Activated naive CD4-positive, alpha-beta T cell treated with Interleukin-2 at 50 U/mL for 16 hours (primary cell): ENCODE measurements around the gene ORC2.
"Not testable (repeated sequence)": the region's sequence is repeated elsewhere in the genome, so short reads cannot be mapped to it uniquely, and the experiment has no call there.

Source experiments
- DNase-seq: peaks from one replicate; pipeline ENCODE4 v3.0.0-alpha.2; 2020

Gene ORC2

GRCh38 chr2:200930947-200931626, 32.4 kb downstream of the ORC2 start:
- no peak for DNase-seq

GRCh38 chr2:200929334-200930249, 33.9 kb downstream of the ORC2 start:
- no peak for DNase-seq

GRCh38 chr2:200922439-200922838, 41.0 kb downstream of the ORC2 start:
- DNase-seq, result no peak

- DNase-seq, result no peak
Measured at GRCh38 chr2:200913654-200914053, 49.8 kb downstream of the ORC2 start.

- DNase-seq, result no peak
Measured at GRCh38 chr2:200909958-200910357, 53.5 kb downstream of the ORC2 start.

GRCh38 chr2:200905618-200906296, 57.7 kb downstream of the ORC2 start:
- peak; percentile 58 for DNase-seq

GRCh38 chr2:200901459-200902072, 61.9 kb downstream of the ORC2 start:
- DNase-seq, result peak; percentile 67

- no peak for DNase-seq
Measured at GRCh38 chr2:200899482-200899881, 64.0 kb downstream of the ORC2 start.

- peak; percentile 97 for DNase-seq
Measured at GRCh38 chr2:200888704-200889625, 74.5 kb downstream of the ORC2 start, which contains the start of the genes NIF3L1 and PPIL3. NIF3L1 (plus strand) TSS chr2:200889371; CDS start chr2:200891944, 2,573 bp downstream. PPIL3 (minus strand) TSS chr2:200889077; CDS start chr2:200887615, 1,462 bp downstream.

GRCh38 chr2:200881715-200882249, 81.7 kb downstream of the ORC2 start:
- DNase-seq, result not testable (repeated sequence)

GRCh38 chr2:200878289-200878880, 85.1 kb downstream of the ORC2 start:
- DNase-seq, result no peak

GRCh38 chr2:200877443-200877842, 86.0 kb downstream of the ORC2 start:
- no peak for DNase-seq

- DNase-seq, result no peak
Measured at GRCh38 chr2:200873560-200873959, 89.9 kb downstream of the ORC2 start.

- no peak for DNase-seq
Measured at GRCh38 chr2:200871151-200871550, 92.3 kb downstream of the ORC2 start.

GRCh38 chr2:200869014-200869413, 94.4 kb downstream of the ORC2 start:
- no peak for DNase-seq

GRCh38 chr2:200864176-200865034, 99.1 kb downstream of the ORC2 start, which contains the start of gene CLK1:
CLK1 (minus strand) TSS chr2:200864658; CDS start chr2:200861862, 2,796 bp downstream.
- peak; percentile 97 for DNase-seq

- DNase-seq, result peak; percentile 33
Measured at GRCh38 chr2:200863782-200864175, 99.7 kb downstream of the ORC2 start.

GRCh38 chr2:200862532-200863000, 100.9 kb downstream of the ORC2 start:
- DNase-seq, result peak; percentile 68

- DNase-seq, result no peak
Measured at GRCh38 chr2:200861617-200862155, 101.8 kb downstream of the ORC2 start.
